Tibial artery (tissue), 4 donors: Measurements from ENCODE around the gene MALRD1.

Source experiments
- DNase-seq, 2 donors: peaks; one replicate each; pipeline ENCODE4 v3.0.0-alpha.2; 2019
- H3K27ac ChIP-seq, 2 donors: fragments of 200-600 bp; sonication (generic) in 1 of 2; 1 replicate in 1 of 2; 2 replicates in 1 of 2; pipeline ENCODE4 v1.5.1; 2018 to 2019; ENCODE audit warnings: mild to moderate bottlenecking in 1 of 2
- H3K27me3 ChIP-seq, 2 donors: fragments of 200-600 bp; sonication (generic) in 1 of 2; one replicate each; pipeline versions ENCODE4 v1.5.1 to v1.6.0; 2016 to 2019
- H3K36me3 ChIP-seq, 3 donors: fragments of 200-600 bp; sonication (generic) in 2 of 3; one replicate each; pipeline ENCODE4 v1.5.1; 2016 to 2019; ENCODE audit warnings: mild to moderate bottlenecking in 2 of 3
- H3K4me1 ChIP-seq, 4 donors: fragments of 200-600 bp; sonication (generic) in 2 of 4; 1 replicate in 3 of 4; 2 replicates in 1 of 4; pipeline ENCODE4 v1.5.1; 2016 to 2019
- H3K4me3 ChIP-seq, 2 donors: fragments of 200-600 bp; sonication (generic) in 1 of 2; 1 replicate in 1 of 2; 2 replicates in 1 of 2; pipeline ENCODE4 v1.5.1; 2018 to 2019; ENCODE audit warnings: mild to moderate bottlenecking in 2 of 2
- H3K9me3 ChIP-seq, 3 donors: fragments of 200-600 bp; sonication (generic) in 1 of 3; one replicate each; pipeline ENCODE4 v1.5.1; 2016 to 2019
- CTCF ChIP-seq, 2 experiments: fragments of 200-600 bp in 1 of 2; fragments of 450-650 bp in 1 of 2; IDR thresholded peaks; one replicate each; pipeline ENCODE4 v1.5.1; 2017 to 2019; ENCODE audit warnings: antibody characterized with exemption in 2 of 2, mild to moderate bottlenecking in 1 of 2, moderate library complexity in 1 of 2
- intact Hi-C: fragments of 100-400 bp; cut with DNase I; formaldehyde crosslinking; loops from one replicate; pipeline ENCODE4 v1.15.0; 2023; ENCODE audit warnings: low total_unique reads

MALRD1 gene

DNA sequence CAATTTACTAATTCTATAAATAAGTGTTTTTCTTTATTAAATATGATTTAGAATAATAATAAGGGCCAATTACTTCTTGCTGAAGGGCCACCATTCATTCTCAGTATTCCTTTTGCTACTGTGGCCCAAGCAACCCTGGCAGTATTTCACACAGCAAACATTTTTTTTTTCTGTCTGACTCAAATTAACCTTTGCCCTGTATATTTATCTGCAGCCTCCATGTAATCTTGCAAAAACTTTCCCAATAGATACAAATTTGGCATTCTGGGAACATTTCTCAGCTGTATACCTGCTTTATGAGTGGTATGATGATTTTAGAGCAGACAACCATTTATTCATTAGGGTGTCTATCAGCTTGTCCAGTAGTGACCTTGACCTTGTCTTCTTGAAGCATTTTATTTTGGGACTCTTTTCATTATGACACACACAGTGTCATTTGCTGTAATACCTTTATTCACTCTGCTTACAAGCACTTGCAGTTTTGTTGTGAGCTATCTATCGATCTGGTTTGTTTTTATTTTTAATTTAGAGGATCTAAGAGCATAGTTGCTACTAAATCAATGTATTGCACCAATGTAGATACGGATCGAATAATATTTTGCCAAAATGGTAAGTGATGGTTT, 607.9 kb downstream of the MALRD1 start:
- DNase-seq = no peak
- Histone ChIP-seq H3K27me3 (no peaks in the 10 kb centered on the region), H3K27ac (peak overlapping the region; percentile 65 to 69), H3K4me1 (peaks cover 0 to 65% (median 22%) of the 10 kb centered on the region in 4 donors), H3K4me3 (no peak overlapping the region), H3K9me3 (no peaks in the 10 kb centered on the region), H3K36me3 (no peaks in the 10 kb centered on the region)
- intact Hi-C loops = no loop called here
- TF ChIP-seq CTCF (IDR thresholded peaks at IDR 0.05) = no peak

DNA sequence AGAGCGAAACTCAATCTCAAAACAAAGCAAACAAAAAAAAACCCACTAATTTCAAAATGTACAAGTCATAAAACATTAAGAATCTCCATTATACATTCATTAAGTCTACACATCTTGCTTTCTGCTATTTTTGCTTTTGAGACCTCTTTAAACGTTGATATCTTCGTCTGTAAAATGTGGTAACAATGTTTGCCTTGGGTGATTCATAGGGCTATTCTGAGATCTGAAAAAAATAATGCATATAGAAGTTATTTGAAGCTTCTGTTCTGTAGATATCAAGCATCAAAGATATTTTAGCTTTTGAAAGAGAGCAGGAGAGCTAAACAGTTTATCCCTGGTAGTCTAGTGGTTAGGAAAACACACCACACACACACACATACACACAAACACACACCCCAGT, 609.5 kb downstream of the MALRD1 start:
- Histone ChIP-seq H3K27ac (peak overlapping the region; percentile 65 to 69), H3K4me1 (peaks cover 0 to 65% (median 22%) of the 10 kb centered on the region in 4 donors), H3K27me3 (no peaks in the 10 kb centered on the region), H3K36me3 (no peaks in the 10 kb centered on the region), H3K9me3 (no peaks in the 10 kb centered on the region), H3K4me3 (no peak overlapping the region)
- intact Hi-C loops = no loop called here
- DNase-seq = no peak
- TF ChIP-seq CTCF (IDR thresholded peaks at IDR 0.05) = no peak

DNA sequence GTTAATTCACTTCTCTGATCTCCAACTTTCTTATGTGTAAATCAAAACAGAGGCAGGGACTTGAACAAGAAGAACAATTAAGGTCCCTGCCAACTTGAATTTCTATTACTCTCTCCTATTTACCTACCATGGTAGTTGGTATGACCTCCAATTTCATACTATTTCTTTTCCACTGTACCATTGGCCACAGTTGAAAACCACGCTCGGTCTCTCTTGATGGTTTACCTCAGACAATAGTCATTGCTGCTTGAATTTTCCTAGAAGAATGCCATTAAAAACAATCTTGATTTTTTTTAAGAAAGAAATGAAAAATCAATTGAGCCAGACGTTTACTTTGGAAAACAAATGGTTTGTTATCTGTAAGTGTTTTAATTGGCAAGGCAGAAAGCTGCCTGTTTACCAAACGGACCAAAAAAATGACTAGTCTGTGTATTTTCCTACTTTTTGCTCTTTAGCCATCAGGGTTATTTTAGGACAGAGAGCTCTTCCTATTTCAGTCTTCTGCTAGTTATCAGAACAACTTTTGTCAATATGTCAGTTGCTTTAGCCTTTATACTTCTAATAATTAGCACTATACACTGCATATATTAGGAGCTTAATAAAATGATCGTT, 610.1 kb downstream of the MALRD1 start:
- H3K4me1 ChIP-seq = peaks cover 0 to 65% (median 22%) of the 10 kb centered on the region in 4 donors
- no peaks in the 10 kb centered on the region for H3K9me3 ChIP-seq
- no peak overlapping the region for H3K4me3 ChIP-seq
- TF ChIP-seq CTCF (IDR thresholded peaks at IDR 0.05) = no peak
- intact Hi-C loops = no loop called here
- DNase-seq = no peak
- peak overlapping the region; percentile 65 to 69 for H3K27ac ChIP-seq
- no peaks in the 10 kb centered on the region for H3K36me3 ChIP-seq
- H3K27me3 ChIP-seq = no peaks in the 10 kb centered on the region

DNA sequence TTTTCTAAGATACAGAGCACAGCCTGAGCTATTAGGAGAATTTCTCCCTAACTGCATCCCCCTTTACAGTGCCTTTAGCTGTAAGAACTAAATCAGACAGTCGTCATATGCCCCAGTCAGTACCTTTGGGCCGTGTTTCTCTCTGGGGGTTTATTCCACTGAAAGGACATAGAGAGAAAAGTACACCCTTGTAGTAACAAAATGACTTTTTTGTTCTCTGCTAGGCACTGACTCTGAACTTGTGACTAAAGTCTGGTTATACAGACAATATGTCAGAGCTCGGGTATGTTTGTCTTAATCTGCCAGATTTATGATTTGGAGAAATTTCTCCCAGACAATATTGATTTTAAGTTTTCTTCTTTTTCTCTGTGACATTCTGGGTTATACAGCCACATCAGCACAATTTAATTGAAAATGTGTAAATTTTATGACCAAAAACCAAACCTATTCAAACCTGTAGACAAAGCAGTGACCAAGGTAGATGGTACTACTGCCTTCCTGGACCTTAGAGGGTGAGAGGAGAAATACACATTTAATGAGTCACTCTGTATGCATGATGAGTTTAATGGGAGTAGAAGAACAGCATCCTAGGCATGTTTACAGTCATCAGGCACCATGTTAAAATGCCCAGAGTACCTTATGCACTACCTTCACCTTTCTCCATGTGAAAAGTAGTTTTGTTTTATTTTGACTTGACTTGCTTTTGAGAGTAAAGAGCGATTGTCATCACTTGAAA, 611.5 kb downstream of the MALRD1 start:
- no peaks in the 10 kb centered on the region for H3K9me3 ChIP-seq
- H3K4me3 ChIP-seq = no peak overlapping the region
- no peaks in the 10 kb centered on the region for H3K36me3 ChIP-seq
- peak overlapping the region; percentile 65 to 69 for H3K27ac ChIP-seq
- intact Hi-C loops = no loop called here
- TF ChIP-seq CTCF (IDR thresholded peaks at IDR 0.05) = no peak
- H3K27me3 ChIP-seq = no peaks in the 10 kb centered on the region
- DNase-seq = no peak
- peaks cover 0 to 53% (median 22%) of the 10 kb centered on the region in 4 donors for H3K4me1 ChIP-seq

DNA sequence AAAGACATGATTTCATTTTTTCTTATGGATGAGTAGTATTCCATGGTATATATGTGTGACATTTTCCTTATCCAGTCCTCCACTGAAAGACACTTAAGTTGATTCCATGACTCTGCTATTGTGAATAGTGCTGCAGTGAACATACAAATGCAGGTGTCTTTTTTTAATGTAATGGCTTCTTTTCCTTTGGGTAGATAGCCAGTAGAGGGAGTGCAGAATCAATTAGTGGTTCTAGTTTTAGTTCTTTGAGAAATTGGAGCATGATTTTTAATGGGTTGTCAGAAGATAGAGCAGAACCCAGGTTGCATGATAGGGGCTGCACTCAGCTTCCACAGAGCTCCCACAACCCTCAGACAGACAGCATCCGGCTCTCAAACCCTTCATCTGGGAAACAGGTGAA, 614.7 kb downstream of the MALRD1 start:
- no peak overlapping the region for H3K27ac ChIP-seq
- H3K36me3 ChIP-seq = no peaks in the 10 kb centered on the region
- no peak for TF ChIP-seq CTCF (IDR thresholded peaks at IDR 0.05)
- H3K4me1 ChIP-seq = peaks cover 0 to 24% (median 15%) of the 10 kb centered on the region in 4 donors
- no peak for DNase-seq
- no peak overlapping the region for H3K4me3 ChIP-seq
- intact Hi-C loops = no loop called here
- peaks cover 0 to 8% (median 0%) of the 10 kb centered on the region in 3 donors for H3K9me3 ChIP-seq
- no peaks in the 10 kb centered on the region for H3K27me3 ChIP-seq
